Parathyroid adenoma (tissue), 2 donors: ENCODE data around the gene TPPP.

Experiments used
- H2AFZ ChIP-seq: fragments of 300-600 bp; sonication (generic); one replicate; pipeline ENCODE4 v1.7.0; 2017; ENCODE audit warnings: antibody characterized with exemption, mild to moderate bottlenecking
- H3K27ac ChIP-seq: fragments of 300-600 bp; sonication (generic); one replicate; pipeline ENCODE4 v1.7.0; 2017
- H3K27me3 ChIP-seq: fragments of 300-600 bp; sonication (generic); one replicate; pipeline ENCODE4 v1.7.0; 2017; ENCODE audit warnings: low read length; ENCODE audit not compliant: control insufficient read depth, insufficient read depth
- H3K36me3 ChIP-seq: fragments of 300-600 bp; sonication (generic); one replicate; pipeline ENCODE4 v1.7.0; 2017; ENCODE audit warnings: low read length; ENCODE audit not compliant: control insufficient read depth, insufficient read depth
- H3K4me1 ChIP-seq: fragments of 300-600 bp; sonication (generic); one replicate; pipeline ENCODE4 v1.7.0; 2017; ENCODE audit warnings: control low read depth
- H3K4me2 ChIP-seq: fragments of 300-600 bp; sonication (generic); one replicate; pipeline ENCODE4 v1.7.0; 2017; ENCODE audit warnings: low read length
- H3K4me3 ChIP-seq: fragments of 300-600 bp; sonication (generic); one replicate; pipeline ENCODE4 v1.7.0; 2017; ENCODE audit warnings: low read depth, low read length
- H3K79me2 ChIP-seq: fragments of 300-600 bp; sonication (generic); one replicate; pipeline ENCODE4 v1.7.0; 2017; ENCODE audit warnings: control low read depth
- H3K9ac ChIP-seq: fragments of 300-600 bp; sonication (generic); one replicate; pipeline ENCODE4 v1.7.0; 2017; ENCODE audit warnings: mild to moderate bottlenecking
- H3K9me3 ChIP-seq: fragments of 300-600 bp; sonication (generic); one replicate; pipeline ENCODE4 v1.7.0; 2017; ENCODE audit warnings: low read length; ENCODE audit not compliant: control insufficient read depth
- TF ChIP-seq, protein P1 (sequence below): fragments of 300-600 bp; sonication (generic); IDR thresholded peaks from one replicate; pipeline ENCODE4 v1.7.0; 2017; ENCODE audit warnings: antibody characterized with exemption, mild to moderate bottlenecking
- donor health status: primary hyperparathyroidism.

TPPP gene

DNA sequence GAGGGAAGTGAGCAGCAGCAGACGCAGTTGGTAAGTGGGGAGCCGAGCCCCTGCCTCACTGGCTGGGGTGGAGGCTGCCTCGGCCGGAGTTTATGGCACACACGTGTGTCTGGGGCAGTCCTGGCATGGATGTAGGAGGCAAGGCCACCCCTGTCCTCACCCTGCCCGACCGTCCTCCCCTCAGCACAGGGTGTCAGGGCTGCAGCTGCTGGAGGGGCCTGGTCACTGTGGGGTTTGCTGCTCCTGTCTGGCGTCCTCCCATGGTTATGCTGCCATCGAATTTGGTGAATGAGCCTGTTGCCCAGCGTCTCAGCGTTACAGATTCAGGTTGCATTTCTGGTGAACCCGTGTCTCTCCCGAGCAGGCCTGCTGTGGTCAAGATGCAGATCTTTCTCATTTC lies 48.6 kb downstream of the TPPP start:
- Histone ChIP-seq H3K27me3 (no peaks in the 10 kb centered on the region), H3K4me3 (no peak overlapping the region), H3K9ac (no peak overlapping the region), H3K27ac (no peak overlapping the region), H3K4me1 (no peaks in the 10 kb centered on the region), H3K36me3 (no peaks in the 10 kb centered on the region), H3K79me2 (peaks cover 2% of the 10 kb centered on the region), H2AFZ (no peak overlapping the region), H3K4me2 (no peak overlapping the region), H3K9me3 (no peaks in the 10 kb centered on the region)
- TF ChIP-seq, protein P1, sequence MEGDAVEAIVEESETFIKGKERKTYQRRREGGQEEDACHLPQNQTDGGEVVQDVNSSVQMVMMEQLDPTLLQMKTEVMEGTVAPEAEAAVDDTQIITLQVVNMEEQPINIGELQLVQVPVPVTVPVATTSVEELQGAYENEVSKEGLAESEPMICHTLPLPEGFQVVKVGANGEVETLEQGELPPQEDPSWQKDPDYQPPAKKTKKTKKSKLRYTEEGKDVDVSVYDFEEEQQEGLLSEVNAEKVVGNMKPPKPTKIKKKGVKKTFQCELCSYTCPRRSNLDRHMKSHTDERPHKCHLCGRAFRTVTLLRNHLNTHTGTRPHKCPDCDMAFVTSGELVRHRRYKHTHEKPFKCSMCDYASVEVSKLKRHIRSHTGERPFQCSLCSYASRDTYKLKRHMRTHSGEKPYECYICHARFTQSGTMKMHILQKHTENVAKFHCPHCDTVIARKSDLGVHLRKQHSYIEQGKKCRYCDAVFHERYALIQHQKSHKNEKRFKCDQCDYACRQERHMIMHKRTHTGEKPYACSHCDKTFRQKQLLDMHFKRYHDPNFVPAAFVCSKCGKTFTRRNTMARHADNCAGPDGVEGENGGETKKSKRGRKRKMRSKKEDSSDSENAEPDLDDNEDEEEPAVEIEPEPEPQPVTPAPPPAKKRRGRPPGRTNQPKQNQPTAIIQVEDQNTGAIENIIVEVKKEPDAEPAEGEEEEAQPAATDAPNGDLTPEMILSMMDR: no peak

DNA sequence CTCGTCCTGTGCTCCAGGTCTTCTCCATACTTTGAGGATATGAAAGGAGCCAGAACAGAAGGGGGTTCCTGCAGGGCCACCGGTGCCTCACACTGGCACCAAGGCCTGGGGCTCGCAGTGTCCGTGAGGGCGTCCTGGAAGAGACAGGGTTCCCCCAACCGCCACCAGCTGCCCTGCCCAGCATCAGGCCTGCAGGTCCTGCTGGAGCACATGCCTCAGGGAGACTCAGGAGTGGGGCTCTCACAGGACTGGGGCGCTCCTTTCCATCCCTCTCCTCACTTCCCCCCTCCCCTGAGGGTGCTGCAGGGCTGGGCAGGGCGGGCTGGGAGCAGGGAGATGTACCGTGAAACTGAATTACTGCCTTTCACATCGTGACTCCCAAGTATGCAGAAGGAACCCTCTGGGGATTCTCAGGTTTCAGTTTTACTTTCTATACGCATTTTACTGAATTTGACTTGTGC lies 49.3 kb downstream of the TPPP start:
- Histone ChIP-seq H3K36me3 (no peaks in the 10 kb centered on the region), H2AFZ (no peak overlapping the region), H3K27me3 (no peaks in the 10 kb centered on the region), H3K9me3 (no peaks in the 10 kb centered on the region), H3K4me3 (no peak overlapping the region), H3K4me2 (no peak overlapping the region), H3K27ac (no peak overlapping the region), H3K4me1 (no peaks in the 10 kb centered on the region), H3K9ac (no peak overlapping the region), H3K79me2 (peaks cover 2% of the 10 kb centered on the region)
- TF ChIP-seq, protein P1: no peak

DNA sequence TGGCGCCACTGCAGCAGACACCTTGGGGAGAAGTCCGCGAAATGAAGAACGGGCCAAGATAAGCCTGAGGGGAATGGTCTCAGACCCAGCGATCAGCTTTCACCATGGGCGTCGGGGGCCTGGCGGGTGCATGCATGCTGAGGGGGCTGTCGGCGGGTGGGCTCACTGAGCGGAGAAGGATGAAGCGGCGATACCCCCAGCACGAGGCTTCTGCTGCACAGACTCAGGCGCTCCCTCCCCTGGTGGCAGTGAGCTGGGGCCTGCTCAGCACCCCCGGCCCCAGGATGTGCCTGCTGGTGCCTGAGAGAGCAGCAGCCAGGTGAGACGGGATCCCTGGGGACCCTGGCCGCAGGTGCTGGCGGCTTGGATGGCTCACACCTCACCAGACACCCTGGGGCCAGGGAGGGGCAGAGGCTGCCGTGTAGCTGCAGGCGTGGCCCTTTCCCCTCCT lies 49.8 kb downstream of the TPPP start:
- Histone ChIP-seq H3K79me2 (peaks cover 2% of the 10 kb centered on the region), H3K4me1 (no peaks in the 10 kb centered on the region), H3K4me2 (no peak overlapping the region), H3K9ac (no peak overlapping the region), H3K27me3 (no peaks in the 10 kb centered on the region), H3K9me3 (no peaks in the 10 kb centered on the region), H3K36me3 (no peaks in the 10 kb centered on the region), H3K4me3 (no peak overlapping the region), H3K27ac (no peak overlapping the region), H2AFZ (no peak overlapping the region)
- TF ChIP-seq, protein P1: no peak

DNA sequence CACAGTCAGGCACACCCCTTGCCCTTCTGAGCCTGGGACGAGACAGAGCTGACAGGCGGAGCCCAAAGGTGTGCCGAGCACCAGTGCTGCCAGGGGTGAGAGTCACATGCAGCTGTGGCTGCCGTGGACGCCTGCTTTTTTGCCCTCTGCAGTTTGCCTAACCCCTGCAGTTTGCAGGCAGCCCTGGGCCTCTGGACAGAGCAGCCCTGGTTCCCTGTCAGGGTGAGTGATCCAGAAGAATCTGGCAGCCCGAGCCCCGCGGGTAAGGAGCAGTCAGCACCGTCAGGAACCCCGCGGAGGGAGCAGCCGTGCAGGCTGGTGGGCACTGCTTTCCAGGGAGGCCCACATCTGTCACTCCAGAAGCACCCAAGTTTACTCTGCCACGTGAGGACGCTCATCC lies 50.7 kb downstream of the TPPP start:
- peaks cover under 1% of the 10 kb centered on the region for H3K79me2 ChIP-seq
- no peak overlapping the region for H2AFZ ChIP-seq
- TF ChIP-seq, protein P1: no peak
- no peak overlapping the region for H3K27ac ChIP-seq
- H3K4me2 ChIP-seq: no peak overlapping the region
- H3K36me3 ChIP-seq: no peaks in the 10 kb centered on the region
- no peak overlapping the region for H3K9ac ChIP-seq
- H3K4me3 ChIP-seq: no peak overlapping the region
- H3K9me3 ChIP-seq: no peaks in the 10 kb centered on the region
- H3K27me3 ChIP-seq: no peaks in the 10 kb centered on the region
- H3K4me1 ChIP-seq: no peaks in the 10 kb centered on the region

DNA sequence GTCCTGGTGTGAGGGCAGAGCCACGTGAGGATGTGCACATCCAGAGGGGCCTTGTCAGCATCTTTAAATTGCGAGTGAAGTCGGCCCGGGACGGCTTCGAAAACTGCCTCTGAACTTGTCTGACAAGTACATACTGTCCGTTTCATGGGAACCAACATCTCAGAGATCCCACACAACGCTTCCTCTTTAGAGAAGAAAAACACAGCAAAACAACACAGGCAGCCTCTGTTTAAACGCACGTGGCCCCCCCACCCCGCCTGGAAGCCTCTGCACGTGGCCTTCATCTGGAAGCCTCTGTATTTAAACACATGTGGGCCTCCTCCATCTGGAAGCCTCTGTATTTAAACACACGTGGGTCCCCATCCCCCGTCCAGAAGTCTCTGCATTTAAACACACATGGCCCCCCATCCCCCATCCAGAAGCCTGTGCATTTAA lies 51.8 kb downstream of the TPPP start:
- TF ChIP-seq, protein P1: no peak
- no peak overlapping the region for H3K4me2 ChIP-seq
- H3K4me3 ChIP-seq: no peak overlapping the region
- no peaks in the 10 kb centered on the region for H3K4me1 ChIP-seq
- no peak overlapping the region for H3K27ac ChIP-seq
- H3K79me2 ChIP-seq: no peaks in the 10 kb centered on the region
- no peaks in the 10 kb centered on the region for H3K9me3 ChIP-seq
- H3K36me3 ChIP-seq: no peaks in the 10 kb centered on the region
- no peaks in the 10 kb centered on the region for H3K27me3 ChIP-seq
- no peak overlapping the region for H2AFZ ChIP-seq
- H3K9ac ChIP-seq: no peak overlapping the region
